ENCODE results near the gene NOL3. TPM values are rescaled to one million over a fixed set of nuclear protein-coding genes. Genes with fewer than 3 reads are reported as not detected.

Gene NOL3
- total and polyA plus RNA-seq, 2 of the 13 experiments (the other 11 are each of a cell fraction or from before 2014, with no cell fraction given), result 5.7 to 20.5 TPM

DNA sequence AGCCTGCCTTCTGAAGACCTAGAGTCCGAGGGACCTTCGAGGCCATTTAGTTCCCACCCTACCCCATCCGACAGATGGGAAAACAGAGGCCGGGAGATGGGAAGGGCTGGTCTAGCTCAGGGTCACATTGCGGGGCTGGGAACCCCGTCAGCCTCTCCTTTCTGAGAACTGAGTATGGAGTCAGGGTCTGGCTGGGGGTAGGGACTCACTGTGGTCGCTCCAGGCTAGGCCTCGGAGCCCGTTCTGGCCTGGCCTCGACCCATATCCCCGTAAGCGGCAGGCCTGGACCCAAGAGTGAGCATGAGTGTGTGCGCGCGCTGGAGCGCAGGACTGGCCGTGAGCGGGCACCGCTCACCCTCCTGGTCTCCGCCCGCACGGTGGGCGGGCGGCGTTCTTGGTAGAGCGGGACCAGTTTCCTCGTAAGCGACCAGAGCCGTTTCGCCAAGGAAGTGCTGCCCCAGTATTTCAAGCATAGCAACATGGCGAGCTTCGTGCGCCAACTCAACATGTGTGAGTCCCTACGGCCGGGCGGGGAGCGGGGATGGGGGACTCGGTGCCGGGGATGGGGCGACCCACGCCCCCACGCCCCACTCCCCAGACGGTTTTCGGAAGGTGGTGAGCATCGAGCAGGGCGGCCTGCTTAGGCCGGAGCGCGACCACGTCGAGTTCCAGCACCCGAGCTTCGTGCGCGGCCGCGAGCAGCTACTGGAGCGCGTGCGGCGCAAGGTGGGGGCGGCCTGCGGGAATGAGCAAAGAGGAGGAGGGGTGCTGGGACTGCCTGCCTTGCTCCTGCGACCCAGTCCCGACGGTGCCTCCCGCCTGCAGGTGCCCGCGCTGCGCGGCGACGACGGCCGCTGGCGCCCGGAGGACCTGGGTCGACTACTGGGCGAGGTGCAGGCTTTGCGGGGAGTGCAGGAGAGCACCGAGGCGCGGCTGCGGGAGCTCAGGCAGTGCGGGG lies 4.9 kb upstream of the NOL3 start (continued):
- TF ChIP-seq PHF8 (CRISPR knock-in tag; IDR thresholded peaks at IDR 0.05) (0 out of 2 replicates have a peak, but pooled peaks have one; percentile 10), ZBTB42 (CRISPR knock-in tag; IDR thresholded peaks at IDR 0.05) (no peak), ZNF546 (CRISPR knock-in tag; conservative IDR thresholded peaks at IDR 0.05) (no peak; the same call in 1 of the 2 replicates), NCOR1 (IDR thresholded peaks at IDR 0.05; ENCODE audit: borderline replicate concordance, low read length) (no peak), ZMYM3 (CRISPR knock-in tag; IDR thresholded peaks at IDR 0.05) (peak; percentile 75), SETDB1 (CRISPR knock-in tag; IDR thresholded peaks at IDR 0.05; ENCODE audit: borderline replicate concordance) (no peak), HNF4A (CRISPR knock-in tag; IDR thresholded peaks at IDR 0.05) (no peak), ZNF552 (CRISPR knock-in tag; IDR thresholded peaks at IDR 0.05; ENCODE audit: borderline replicate concordance) (no peak), ZNF891 (CRISPR knock-in tag; IDR thresholded peaks at IDR 0.05) (no peak), TAF15 (IDR thresholded peaks at IDR 0.05; ENCODE audit: low read depth, low read length, poor library complexity, severe bottlenecking) (no peak), FOXM1 (CRISPR knock-in tag; IDR thresholded peaks at IDR 0.05) (no peak), IKZF1 (IDR thresholded peaks at IDR 0.05) (no peak), KDM1A (CRISPR knock-in tag; IDR thresholded peaks at IDR 0.05) (peak; percentile 80; the same call in 1 of the 2 replicates), HOXA3 (CRISPR knock-in tag; IDR thresholded peaks at IDR 0.05) (peak; percentile 47), SMC3 (IDR thresholded peaks at IDR 0.05; ENCODE audit: low read length) (no peak), JDP2 (CRISPR knock-in tag; IDR thresholded peaks at IDR 0.05; ENCODE audit: borderline replicate concordance) (no peak), DPF2 (CRISPR knock-in tag; IDR thresholded peaks at IDR 0.05; ENCODE audit: borderline replicate concordance, low read depth) (no peak), ZFYVE20 (CRISPR knock-in tag; IDR thresholded peaks at IDR 0.05; ENCODE audit: borderline replicate concordance, low read depth) (no peak), CAMTA2 (CRISPR knock-in tag; IDR thresholded peaks at IDR 0.05; ENCODE audit: borderline replicate concordance) (no peak), SUZ12 (IDR thresholded peaks at IDR 0.05; ENCODE audit: low read depth, low read length) (no peak), HNF4G (IDR thresholded peaks at IDR 0.05; ENCODE audit: borderline replicate concordance, low read depth, low read length) (no peak), HNF4G (CRISPR knock-in tag; IDR thresholded peaks at IDR 0.05; ENCODE audit: borderline replicate concordance, low read depth) (no peak), FOXP1 (IDR thresholded peaks at IDR 0.05) (no peak), FOXP1 (CRISPR knock-in tag; IDR thresholded peaks at IDR 0.05) (no peak), SMARCC2 (IDR thresholded peaks at IDR 0.05) (no peak), ZNF501 (CRISPR knock-in tag; IDR thresholded peaks at IDR 0.05) (0 out of 2 replicates have a peak, but pooled peaks have one; percentile 15), MLLT10 (CRISPR knock-in tag; IDR thresholded peaks at IDR 0.05) (no peak)
- TF ChIP-seq, protein P1, sequence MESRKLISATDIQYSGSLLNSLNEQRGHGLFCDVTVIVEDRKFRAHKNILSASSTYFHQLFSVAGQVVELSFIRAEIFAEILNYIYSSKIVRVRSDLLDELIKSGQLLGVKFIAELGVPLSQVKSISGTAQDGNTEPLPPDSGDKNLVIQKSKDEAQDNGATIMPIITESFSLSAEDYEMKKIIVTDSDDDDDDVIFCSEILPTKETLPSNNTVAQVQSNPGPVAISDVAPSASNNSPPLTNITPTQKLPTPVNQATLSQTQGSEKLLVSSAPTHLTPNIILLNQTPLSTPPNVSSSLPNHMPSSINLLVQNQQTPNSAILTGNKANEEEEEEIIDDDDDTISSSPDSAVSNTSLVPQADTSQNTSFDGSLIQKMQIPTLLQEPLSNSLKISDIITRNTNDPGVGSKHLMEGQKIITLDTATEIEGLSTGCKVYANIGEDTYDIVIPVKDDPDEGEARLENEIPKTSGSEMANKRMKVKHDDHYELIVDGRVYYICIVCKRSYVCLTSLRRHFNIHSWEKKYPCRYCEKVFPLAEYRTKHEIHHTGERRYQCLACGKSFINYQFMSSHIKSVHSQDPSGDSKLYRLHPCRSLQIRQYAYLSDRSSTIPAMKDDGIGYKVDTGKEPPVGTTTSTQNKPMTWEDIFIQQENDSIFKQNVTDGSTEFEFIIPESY (CRISPR knock-in tag; IDR thresholded peaks at IDR 0.05), result peak; percentile 71
- TF ChIP-seq, protein P2, sequence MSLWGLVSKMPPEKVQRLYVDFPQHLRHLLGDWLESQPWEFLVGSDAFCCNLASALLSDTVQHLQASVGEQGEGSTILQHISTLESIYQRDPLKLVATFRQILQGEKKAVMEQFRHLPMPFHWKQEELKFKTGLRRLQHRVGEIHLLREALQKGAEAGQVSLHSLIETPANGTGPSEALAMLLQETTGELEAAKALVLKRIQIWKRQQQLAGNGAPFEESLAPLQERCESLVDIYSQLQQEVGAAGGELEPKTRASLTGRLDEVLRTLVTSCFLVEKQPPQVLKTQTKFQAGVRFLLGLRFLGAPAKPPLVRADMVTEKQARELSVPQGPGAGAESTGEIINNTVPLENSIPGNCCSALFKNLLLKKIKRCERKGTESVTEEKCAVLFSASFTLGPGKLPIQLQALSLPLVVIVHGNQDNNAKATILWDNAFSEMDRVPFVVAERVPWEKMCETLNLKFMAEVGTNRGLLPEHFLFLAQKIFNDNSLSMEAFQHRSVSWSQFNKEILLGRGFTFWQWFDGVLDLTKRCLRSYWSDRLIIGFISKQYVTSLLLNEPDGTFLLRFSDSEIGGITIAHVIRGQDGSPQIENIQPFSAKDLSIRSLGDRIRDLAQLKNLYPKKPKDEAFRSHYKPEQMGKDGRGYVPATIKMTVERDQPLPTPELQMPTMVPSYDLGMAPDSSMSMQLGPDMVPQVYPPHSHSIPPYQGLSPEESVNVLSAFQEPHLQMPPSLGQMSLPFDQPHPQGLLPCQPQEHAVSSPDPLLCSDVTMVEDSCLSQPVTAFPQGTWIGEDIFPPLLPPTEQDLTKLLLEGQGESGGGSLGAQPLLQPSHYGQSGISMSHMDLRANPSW (CRISPR knock-in tag; IDR thresholded peaks at IDR 0.05; ENCODE audit: borderline replicate concordance), result no peak
